Measurements from ENCODE around the gene GUCY1A1.

Gene GUCY1A1

GRCh38 chr4:155678011-155678410 is 11.4 kb downstream of the GUCY1A1 start:
- TF ChIP-seq POLR2AphosphoS5 (IDR thresholded peaks at IDR 0.05; ENCODE audit: low read depth, low read length) (no peak), POLR2A (IDR thresholded peaks at IDR 0.05; ENCODE audit: low read depth, low read length) (no peak), TAF1 (IDR thresholded peaks at IDR 0.05; ENCODE audit: borderline replicate concordance, low read depth, low read length) (no peak)
- no peak for FAIRE-seq
- no peak for DNase-seq (ENCODE audit: insufficient read length)

- FAIRE-seq = no peak
- no peak for DNase-seq (ENCODE audit: insufficient read length)
- TF ChIP-seq POLR2AphosphoS5 (IDR thresholded peaks at IDR 0.05; ENCODE audit: low read depth, low read length) (no peak), TAF1 (IDR thresholded peaks at IDR 0.05; ENCODE audit: borderline replicate concordance, low read depth, low read length) (no peak), POLR2A (IDR thresholded peaks at IDR 0.05; ENCODE audit: low read depth, low read length) (no peak)
Measured at GRCh38 chr4:155679343-155679742, 12.7 kb downstream of the GUCY1A1 start.

GRCh38 chr4:155681886-155682285 is 15.2 kb downstream of the GUCY1A1 start:
- FAIRE-seq = no peak
- no peak for DNase-seq (ENCODE audit: insufficient read length)
- TF ChIP-seq TAF1 (IDR thresholded peaks at IDR 0.05; ENCODE audit: borderline replicate concordance, low read depth, low read length) = no peak
- no peak for TF ChIP-seq POLR2AphosphoS5 (IDR thresholded peaks at IDR 0.05; ENCODE audit: low read depth, low read length)
- TF ChIP-seq POLR2A (IDR thresholded peaks at IDR 0.05; ENCODE audit: low read depth, low read length) = no peak

- no peak for FAIRE-seq
- no peak for DNase-seq (ENCODE audit: insufficient read length)
- TF ChIP-seq POLR2AphosphoS5 (IDR thresholded peaks at IDR 0.05; ENCODE audit: low read depth, low read length) = no peak
- TF ChIP-seq TAF1 (IDR thresholded peaks at IDR 0.05; ENCODE audit: borderline replicate concordance, low read depth, low read length) = no peak
- no peak for TF ChIP-seq POLR2A (IDR thresholded peaks at IDR 0.05; ENCODE audit: low read depth, low read length)
Measured at GRCh38 chr4:155684423-155684822, 17.8 kb downstream of the GUCY1A1 start.

- FAIRE-seq (no peak), DNase-seq (ENCODE audit: insufficient read length) (no peak)
- TF ChIP-seq TAF1 (IDR thresholded peaks at IDR 0.05; ENCODE audit: borderline replicate concordance, low read depth, low read length) (no peak), POLR2AphosphoS5 (IDR thresholded peaks at IDR 0.05; ENCODE audit: low read depth, low read length) (no peak), POLR2A (IDR thresholded peaks at IDR 0.05; ENCODE audit: low read depth, low read length) (no peak)
Measured at GRCh38 chr4:155684892-155685541, 18.4 kb downstream of the GUCY1A1 start.

GRCh38 chr4:155687380-155687982 is 20.8 kb downstream of the GUCY1A1 start:
- TF ChIP-seq POLR2AphosphoS5 (IDR thresholded peaks at IDR 0.05; ENCODE audit: low read depth, low read length) (no peak), TAF1 (IDR thresholded peaks at IDR 0.05; ENCODE audit: borderline replicate concordance, low read depth, low read length) (no peak), POLR2A (IDR thresholded peaks at IDR 0.05; ENCODE audit: low read depth, low read length) (no peak)
- no peak for DNase-seq (ENCODE audit: insufficient read length)
- FAIRE-seq = no peak

- no peak for FAIRE-seq
- no peak for DNase-seq (ENCODE audit: insufficient read length)
- no peak for TF ChIP-seq POLR2AphosphoS5 (IDR thresholded peaks at IDR 0.05; ENCODE audit: low read depth, low read length)
- TF ChIP-seq TAF1 (IDR thresholded peaks at IDR 0.05; ENCODE audit: borderline replicate concordance, low read depth, low read length) = no peak
- TF ChIP-seq POLR2A (IDR thresholded peaks at IDR 0.05; ENCODE audit: low read depth, low read length) = no peak
Measured at GRCh38 chr4:155688211-155688610, 21.6 kb downstream of the GUCY1A1 start.

GRCh38 chr4:155688860-155689259 is 22.2 kb downstream of the GUCY1A1 start:
- TF ChIP-seq TAF1 (IDR thresholded peaks at IDR 0.05; ENCODE audit: borderline replicate concordance, low read depth, low read length) = no peak
- FAIRE-seq (no peak), DNase-seq (ENCODE audit: insufficient read length) (no peak)

- TF ChIP-seq TAF1 (IDR thresholded peaks at IDR 0.05; ENCODE audit: borderline replicate concordance, low read depth, low read length) (no peak), POLR2AphosphoS5 (IDR thresholded peaks at IDR 0.05; ENCODE audit: low read depth, low read length) (no peak), POLR2A (IDR thresholded peaks at IDR 0.05; ENCODE audit: low read depth, low read length) (no peak)
- no peak for FAIRE-seq
Measured at GRCh38 chr4:155690044-155690837, 23.6 kb downstream of the GUCY1A1 start.

GRCh38 chr4:155692361-155692760 is 25.7 kb downstream of the GUCY1A1 start:
- FAIRE-seq = no peak
- TF ChIP-seq POLR2AphosphoS5 (IDR thresholded peaks at IDR 0.05; ENCODE audit: low read depth, low read length) = no peak
- TF ChIP-seq POLR2A (IDR thresholded peaks at IDR 0.05; ENCODE audit: low read depth, low read length) = no peak
- TF ChIP-seq TAF1 (IDR thresholded peaks at IDR 0.05; ENCODE audit: borderline replicate concordance, low read depth, low read length) = no peak
- DNase-seq (ENCODE audit: insufficient read length) = no peak

More at GRCh38 chr4:155690044-155690837, 23.6 kb downstream of the GUCY1A1 start:
- no peak for DNase-seq (ENCODE audit: insufficient read length)

GRCh38 chr4:155693015-155693663 is 26.5 kb downstream of the GUCY1A1 start:
- no peak for DNase-seq (ENCODE audit: insufficient read length)
- TF ChIP-seq POLR2AphosphoS5 (IDR thresholded peaks at IDR 0.05; ENCODE audit: low read depth, low read length) = no peak
- no peak for TF ChIP-seq TAF1 (IDR thresholded peaks at IDR 0.05; ENCODE audit: borderline replicate concordance, low read depth, low read length)
- TF ChIP-seq POLR2A (IDR thresholded peaks at IDR 0.05; ENCODE audit: low read depth, low read length) = no peak
- no peak for FAIRE-seq

Measured in GM12892 (cell line).